Adrenal gland (tissue), 12 donors: ENCODE measurements around the gene SETD2. TPM values are rescaled to one million over a fixed set of nuclear protein-coding genes. Genes with fewer than 3 reads are reported as not detected.
"Not testable (repeated sequence)": the region's sequence is repeated elsewhere in the genome, so short reads cannot be mapped to it uniquely, and the experiment has no call there.

Experiments
- DNase-seq, 7 donors: peaks; one replicate each; pipeline ENCODE4 v3.0.0-alpha.2; 2019 to 2020
- H3K27ac ChIP-seq, 5 donors: fragments of 200-600 bp; sonication (generic) in 4 of 5; 1 replicate in 3 of 5; 2 replicates in 2 of 5; pipeline versions ENCODE4 v1.5.1 to v1.8.0; 2016 to 2020; ENCODE audit warnings: mild to moderate bottlenecking in 1 of 5
- H3K27me3 ChIP-seq: fragments of 200-600 bp; 2 replicates; pipeline ENCODE4 v1.8.0; 2021
- H3K36me3 ChIP-seq, 2 donors: fragments of 200-600 bp; replicated peaks in 1 of 2; 1 replicate in 1 of 2; 2 replicates in 1 of 2; pipeline versions ENCODE4 v1.5.1 to v1.8.0; 2018 to 2022
- H3K4me1 ChIP-seq, 2 donors: fragments of 200-600 bp; replicated peaks in 1 of 2; 1 replicate in 1 of 2; 2 replicates in 1 of 2; pipeline versions ENCODE4 v1.5.1 to v1.8.0; 2018 to 2021
- H3K4me3 ChIP-seq, 4 donors: fragments of 200-600 bp; sonication (generic) in 3 of 4; one replicate each; pipeline ENCODE4 v1.5.1; 2016 to 2018
- H3K9me3 ChIP-seq, 3 donors: fragments of 200-600 bp; sonication (generic) in 1 of 3; replicated peaks in 1 of 3; 1 replicate in 2 of 3; 2 replicates in 1 of 3; pipeline versions ENCODE4 v1.5.1 to v1.8.0; 2016 to 2021
- CTCF ChIP-seq, 6 experiments: fragments of 450-650 bp in 4 of 6; fragments of 200-600 bp in 2 of 6; sonication (generic) in 1 of 6; IDR thresholded peaks; 1 replicate in 5 of 6; 2 replicates in 1 of 6; pipeline versions ENCODE4 v1.5.1 to v1.8.0; 2016 to 2021; ENCODE audit warnings: antibody characterized with exemption in 6 of 6, mild to moderate bottlenecking in 2 of 6, moderate library complexity in 1 of 6
- POLR2A ChIP-seq, 2 donors: fragments of 450-650 bp; IDR thresholded peaks; one replicate each; pipeline ENCODE4 v1.6.1; 2017; ENCODE audit warnings: antibody characterized with exemption in 2 of 2, mild to moderate bottlenecking in 2 of 2, moderate library complexity in 1 of 2
- WGBS, 4 donors: extraction: QIAGEN DNeasy Blood & Tissue Kit in 2 of 4; methylation state at CpG; one replicate each; pipeline versions ENCODE4 v1.1.5 to v1.1.7; 2013 to 2017; 5-methylcytosine and 5-hydroxymethylcytosine counted together
- intact Hi-C, 2 donors: fragments of 100-400 bp; cut with DNase I; formaldehyde crosslinking; loops; one replicate each; pipeline versions ENCODE4 v1.14.1 to v1.15.0; 2022 to 2023
- polyA plus RNA-seq, 3 donors: library from polyadenylated mRNA; stranded (reverse); fragments of 200-250 nt in 2 of 3; fragments of 350-450 nt in 1 of 3; fragmentation: Illumina TruSeq in 1 of 3; extraction: RNeasy Lipid Tissue Mini Kit (QIAGEN cat#74804) in 1 of 3; gene quantifications; one replicate each; pipeline ENCODE4 v1.2.3, GENCODE V29; 2013 to 2014
- total RNA-seq, 9 donors: library from RNA; depleted of rRNA in 4 of 9; stranded (reverse); fragments of >200 nt in 4 of 9; fragments of 120-200 nt in 1 of 9; fragmentation: NEBNext Ultra II Directional in 1 of 9; extraction: Animal tissue kit (Norgen Biotek cat#: 25700) in 1 of 9; gene quantifications; one replicate each; pipeline versions ENCODE4 v1.1.0 to v1.2.4, GENCODE V29; 2013 to 2023
- donor health status: healthy with polysubstance abuse.
- donor health status: Bipolar disorder and iron deficiency.
- donor health status: DM: yes; HTN: yes; CAD: no.
- donor health status: DM: no; HTN: no; CAD: no.
- donor health status: DM: no; HTN: no; CAD: no.
- donor health status: DM: yes; HTN: yes; CAD: no.

SETD2 gene
- total and polyA plus RNA-seq, 12 donors: 12.6 to 58.9 (median 39.1) TPM

GRCh38 chr3:47070770-47071169, 93.1 kb downstream of the SETD2 start:
- no peaks in the 10 kb centered on the region for H3K9me3 ChIP-seq
- H3K4me3 ChIP-seq: no peak overlapping the region
- no peaks in the 10 kb centered on the region for H3K4me1 ChIP-seq
- intact Hi-C loops: no loop called here
- TF ChIP-seq POLR2A (IDR thresholded peaks at IDR 0.05) (no peak), CTCF (IDR thresholded peaks at IDR 0.05) (no peak)
- 94 to 100% (median 99%) methylated on average over 3 of the region's 3 CpGs for WGBS, 4 donors
- no peak overlapping the region for H3K27ac ChIP-seq
- DNase-seq: no peak
- no peaks in the 10 kb centered on the region for H3K27me3 ChIP-seq
- peaks cover 0 to 8% of the 10 kb centered on the region in 2 donors for H3K36me3 ChIP-seq

GRCh38 chr3:47066259-47066658, 97.7 kb downstream of the SETD2 start:
- intact Hi-C loops, H3K4me1 ChIP-seq, H3K9me3 ChIP-seq, H3K4me3 ChIP-seq, DNase-seq, H3K27ac ChIP-seq, H3K36me3 ChIP-seq, H3K27me3 ChIP-seq: not testable (repeated sequence)
- 96 to 99% (median 97%) methylated on average over 3 of the region's 3 CpGs for WGBS, 4 donors

- Histone ChIP-seq H3K4me1 (no peaks in the 10 kb centered on the region), H3K4me3 (no peak overlapping the region), H3K9me3 (no peaks in the 10 kb centered on the region), H3K27ac (no peak overlapping the region), H3K27me3 (no peaks in the 10 kb centered on the region), H3K36me3 (peaks cover 0 to 4% of the 10 kb centered on the region in 2 donors)
- TF ChIP-seq POLR2A (IDR thresholded peaks at IDR 0.05) (no peak), CTCF (IDR thresholded peaks at IDR 0.05) (no peak)
- DNase-seq: no peak
- intact Hi-C loops: no loop called here
These were observed 98.2 kb downstream of the SETD2 start for GRCh38 chr3:47065681-47066080.

DNA sequence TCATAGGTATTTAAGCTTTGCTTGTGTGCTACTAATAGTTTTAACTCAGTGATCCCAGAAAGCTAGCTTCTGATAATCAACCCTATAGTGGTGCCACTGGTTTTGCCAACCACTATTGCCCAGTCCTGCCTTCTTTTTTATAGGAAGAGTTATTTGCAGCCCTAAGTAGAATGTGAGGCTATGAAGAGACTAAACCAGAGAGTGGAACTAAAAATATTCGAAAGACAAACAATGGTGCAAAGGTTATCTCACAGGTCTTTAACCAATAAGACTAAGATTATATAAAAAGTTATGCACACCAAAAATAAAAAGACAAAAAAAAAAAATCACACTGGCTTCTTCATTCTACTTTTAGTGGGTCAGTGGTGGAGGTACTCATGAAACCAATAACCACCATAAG, 98.9 kb downstream of the SETD2 start:
- Histone ChIP-seq H3K27me3 (no peaks in the 10 kb centered on the region), H3K27ac (no peak overlapping the region), H3K36me3 (peaks cover 0 to under 1% of the 10 kb centered on the region in 2 donors), H3K4me1 (no peaks in the 10 kb centered on the region), H3K9me3 (no peaks in the 10 kb centered on the region), H3K4me3 (no peak overlapping the region)
- intact Hi-C loops: no loop called here
- WGBS, 4 donors: 88 to 97% (median 92%) methylated on average over 1 of the region's 1 CpG
- no peak for DNase-seq
- no peak for TF ChIP-seq POLR2A (IDR thresholded peaks at IDR 0.05)

DNA sequence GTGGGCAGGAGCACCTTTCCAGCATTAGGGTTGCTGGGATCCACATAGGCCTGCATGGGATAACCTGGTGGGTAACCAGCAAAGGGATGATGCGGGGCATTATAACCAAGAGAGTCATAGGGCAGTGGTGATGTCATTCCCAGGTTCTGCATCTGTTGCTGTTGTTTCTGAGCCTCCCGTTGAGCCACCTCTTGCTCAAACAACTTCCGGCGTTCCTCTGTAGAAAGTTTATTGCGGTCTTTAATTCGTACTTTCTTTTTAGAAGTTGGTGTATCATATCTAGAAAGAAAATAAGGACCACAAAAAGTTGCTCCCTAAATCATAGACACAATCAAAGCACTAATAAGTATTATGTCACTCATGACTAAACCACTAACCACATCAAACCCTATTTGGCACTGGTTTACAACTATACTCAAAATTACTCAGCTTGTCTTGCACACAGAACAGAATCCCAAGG, 106.7 kb downstream of the SETD2 start:
- Histone ChIP-seq H3K4me1 (peaks cover 0 to 8% of the 10 kb centered on the region in 2 donors), H3K27ac (no peak overlapping the region), H3K36me3 (peaks cover 0 to 35% of the 10 kb centered on the region in 2 donors), H3K9me3 (no peaks in the 10 kb centered on the region), H3K27me3 (no peaks in the 10 kb centered on the region), H3K4me3 (no peak overlapping the region)
- no peak for TF ChIP-seq POLR2A (IDR thresholded peaks at IDR 0.05)
- no peak for TF ChIP-seq CTCF (IDR thresholded peaks at IDR 0.05)
- 89 to 96% (median 92%) methylated on average over 6 of the region's 6 CpGs for WGBS, 4 donors
- DNase-seq: no peak
- intact Hi-C loops: no loop called here
